Measurements from ENCODE around the gene TEAD4.

The TEAD4 gene

DNA sequence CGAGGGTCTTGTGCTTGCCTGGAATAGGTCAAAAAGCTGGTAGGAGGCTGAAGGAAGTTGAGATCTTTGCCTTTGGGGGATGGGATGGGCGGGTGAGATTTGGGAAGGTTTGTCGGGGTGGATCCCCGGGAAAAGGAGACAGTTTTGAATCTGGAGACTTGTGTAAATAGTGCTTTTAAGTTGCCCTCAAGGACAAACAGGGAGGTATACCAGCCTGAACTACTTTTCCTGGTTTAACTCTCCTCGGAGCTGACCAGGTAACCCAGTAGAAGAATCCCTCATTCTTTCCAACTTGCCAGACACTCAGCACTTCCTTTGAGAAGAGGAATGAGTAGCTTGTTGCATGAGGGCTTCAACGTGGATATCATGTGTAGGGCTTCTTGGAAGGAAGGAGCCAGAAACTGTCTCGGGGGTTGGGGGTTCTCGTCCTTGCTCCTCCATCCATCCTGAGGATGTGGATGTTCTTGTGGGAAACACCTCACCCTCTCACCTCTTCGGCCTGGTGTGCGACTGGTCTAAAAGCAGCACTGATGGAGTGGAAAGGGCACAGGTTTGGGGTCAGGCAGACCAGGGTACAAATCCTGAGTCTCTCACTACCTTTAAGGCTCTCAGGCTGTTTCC is 1.9 kb downstream of the TEAD4 start:
- DNase-seq (ENCODE audit: low read depth): no peak

DNA sequence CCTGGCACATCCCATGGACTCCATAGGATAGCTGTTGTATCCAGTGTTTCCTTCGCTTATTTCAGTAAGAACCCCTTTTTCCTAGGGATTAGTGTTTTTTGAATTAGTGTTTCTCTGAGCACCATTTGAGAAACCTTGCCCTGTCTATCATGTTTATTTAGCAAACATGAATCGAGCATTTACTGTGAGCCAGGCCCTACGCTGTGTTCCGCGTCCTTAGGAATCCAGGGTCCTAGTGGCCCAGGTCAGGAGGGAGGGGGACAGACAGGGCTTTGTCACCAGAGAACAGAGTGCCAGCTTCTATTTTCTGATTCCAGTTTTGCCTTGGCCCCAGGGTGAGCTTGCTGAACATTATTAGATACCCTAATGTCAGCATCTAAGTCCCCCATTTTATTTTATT is 2.5 kb downstream of the TEAD4 start:
- DNase-seq (ENCODE audit: low read depth): no peak

- no peak for DNase-seq (ENCODE audit: low read depth)
Observed at GRCh38 chr12:2963154-2963759, 4.1 kb downstream of the TEAD4 start.

DNA sequence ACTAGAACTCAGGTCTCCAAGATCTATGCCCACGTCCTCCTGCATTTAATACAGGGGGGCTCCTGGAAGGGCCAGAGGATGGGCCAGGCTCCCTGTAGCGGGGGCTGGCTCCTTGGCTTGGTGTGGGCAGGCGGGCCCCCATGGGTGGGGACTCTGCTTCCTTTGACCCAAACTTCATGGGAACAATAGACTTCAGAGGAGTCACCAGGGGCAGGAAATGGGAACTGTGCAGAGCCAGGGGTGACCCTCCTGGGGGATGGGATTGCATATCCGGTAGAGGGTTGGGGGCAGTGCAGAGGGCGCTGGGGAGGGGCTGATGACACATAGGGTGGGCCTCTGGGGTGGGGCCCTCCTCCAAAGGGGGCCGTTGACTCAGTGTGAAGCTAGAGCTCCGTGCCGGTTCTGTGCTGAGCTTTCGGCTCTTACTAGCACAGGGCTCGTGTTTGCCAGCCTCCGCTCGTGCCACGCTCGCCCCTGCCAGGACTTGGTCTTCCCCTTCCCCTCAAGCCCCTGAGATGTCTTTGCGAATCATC is 4.6 kb downstream of the TEAD4 start:
- no peak for DNase-seq (ENCODE audit: low read depth)

GRCh38 chr12:2967651-2968050 is 8.5 kb downstream of the TEAD4 start:
- DNase-seq (ENCODE audit: low read depth): no peak

DNA sequence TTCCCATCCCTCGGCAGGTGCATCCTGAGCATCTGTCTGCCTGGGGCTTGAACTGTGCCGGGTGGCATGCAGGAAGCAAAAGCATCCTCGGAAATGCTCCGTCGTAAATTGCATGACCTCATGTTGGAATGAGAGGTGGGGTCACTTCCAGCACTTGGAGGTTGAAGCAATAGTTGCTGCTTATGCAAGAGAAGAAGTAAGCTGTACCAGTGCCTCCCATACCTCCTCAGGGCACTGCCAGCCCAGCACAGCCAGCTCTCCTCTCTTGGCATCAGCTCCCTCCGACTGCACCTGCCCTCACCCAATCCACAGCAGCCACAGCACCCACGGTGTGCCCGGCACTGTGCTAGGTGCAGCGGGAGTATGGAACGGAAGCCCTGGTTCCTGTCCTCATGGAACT is 11.5 kb downstream of the TEAD4 start:
- no peak for DNase-seq (ENCODE audit: low read depth)

GRCh38 chr12:2973566-2973965 is 14.4 kb downstream of the TEAD4 start:
- no peak for DNase-seq (ENCODE audit: low read depth)

GRCh38 chr12:2974560-2974971 is 15.4 kb downstream of the TEAD4 start:
- DNase-seq (ENCODE audit: low read depth): no peak

GRCh38 chr12:2976581-2976996 is 17.4 kb downstream of the TEAD4 start:
- no peak for DNase-seq (ENCODE audit: low read depth)

GRCh38 chr12:2977776-2978175 is 18.6 kb downstream of the TEAD4 start:
- DNase-seq (ENCODE audit: low read depth): no peak

DNA sequence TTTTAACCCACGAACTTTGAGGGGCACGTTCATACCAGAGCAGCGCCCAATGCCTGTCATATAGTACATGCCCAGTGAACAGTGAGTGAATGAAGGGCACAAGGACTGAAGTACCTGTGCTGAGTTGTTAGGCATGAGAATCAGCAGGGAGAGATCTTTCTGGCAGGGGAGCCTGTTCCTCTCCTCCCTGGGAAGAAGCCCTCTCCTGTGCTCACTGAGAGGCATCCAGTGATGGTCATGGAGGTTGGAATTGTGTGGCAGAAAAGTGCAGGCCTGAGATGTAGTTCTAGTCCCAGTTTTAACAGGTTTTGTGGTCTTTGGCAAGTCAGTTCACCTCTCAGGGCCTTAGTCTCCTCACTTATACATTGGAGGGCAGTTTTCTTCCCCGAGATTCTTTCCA is 20.6 kb downstream of the TEAD4 start:
- no peak for DNase-seq (ENCODE audit: low read depth)

- no peak for DNase-seq (ENCODE audit: low read depth)
Observed at GRCh38 chr12:2980630-2981029, 21.4 kb downstream of the TEAD4 start.

DNA sequence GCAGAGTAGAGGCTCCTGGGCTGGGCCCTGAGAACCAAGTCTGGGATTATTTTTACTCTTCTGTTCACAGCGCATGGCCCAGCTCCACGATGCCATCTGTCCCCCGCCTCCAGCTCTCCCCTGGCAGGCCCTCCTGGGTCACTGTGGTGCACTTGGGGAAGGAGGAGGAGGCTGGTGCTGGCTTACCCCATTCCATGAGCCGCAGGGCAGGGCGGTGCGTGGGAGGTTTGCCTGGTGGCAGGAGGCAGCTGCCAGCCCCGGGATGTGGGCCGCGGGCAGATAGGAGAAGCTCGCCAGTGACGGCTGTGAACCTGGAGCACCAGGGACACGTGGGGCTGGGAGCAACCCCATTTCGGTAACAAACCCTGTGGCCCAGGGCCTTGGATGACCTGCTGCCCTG is 23.2 kb downstream of the TEAD4 start:
- DNase-seq (ENCODE audit: low read depth): no peak

DNA sequence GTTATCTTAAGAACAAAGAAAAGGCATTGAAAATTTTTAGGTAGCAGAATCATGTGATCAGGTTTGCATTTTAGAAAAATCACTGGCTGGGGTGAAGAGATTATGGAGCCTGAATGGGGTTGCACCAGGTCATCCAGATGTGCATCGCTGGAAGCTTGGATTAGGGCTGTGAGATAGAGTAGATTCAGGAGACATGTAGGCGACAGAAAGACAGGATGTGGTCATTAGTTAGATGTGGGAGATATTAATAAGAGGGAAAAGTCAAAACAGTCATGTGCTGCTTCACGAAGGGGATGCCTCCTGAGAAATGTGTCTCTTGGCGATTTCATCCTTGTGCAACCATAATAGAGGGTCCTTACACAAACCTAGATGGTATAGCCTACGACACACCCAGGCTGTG is 25.1 kb downstream of the TEAD4 start:
- DNase-seq (ENCODE audit: low read depth): no peak

DNA sequence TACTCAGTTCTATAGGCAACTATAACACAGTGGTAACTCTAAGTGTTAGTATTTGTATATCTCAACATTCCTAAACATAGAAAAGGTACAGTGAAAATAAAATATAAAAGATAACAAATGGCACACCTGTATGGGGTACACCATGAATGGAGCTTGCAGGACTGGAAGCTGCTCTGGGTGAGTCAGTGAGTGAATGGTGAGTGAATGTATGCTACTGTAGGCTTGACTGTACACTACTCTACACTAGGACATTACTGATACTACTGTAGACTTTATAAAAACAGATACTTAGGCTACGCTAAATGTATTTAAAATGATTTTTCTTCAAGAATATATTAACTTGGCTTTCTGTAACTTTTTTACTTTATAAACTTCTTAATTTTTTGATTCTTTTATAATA is 25.5 kb downstream of the TEAD4 start:
- DNase-seq (ENCODE audit: low read depth): no peak

DNA sequence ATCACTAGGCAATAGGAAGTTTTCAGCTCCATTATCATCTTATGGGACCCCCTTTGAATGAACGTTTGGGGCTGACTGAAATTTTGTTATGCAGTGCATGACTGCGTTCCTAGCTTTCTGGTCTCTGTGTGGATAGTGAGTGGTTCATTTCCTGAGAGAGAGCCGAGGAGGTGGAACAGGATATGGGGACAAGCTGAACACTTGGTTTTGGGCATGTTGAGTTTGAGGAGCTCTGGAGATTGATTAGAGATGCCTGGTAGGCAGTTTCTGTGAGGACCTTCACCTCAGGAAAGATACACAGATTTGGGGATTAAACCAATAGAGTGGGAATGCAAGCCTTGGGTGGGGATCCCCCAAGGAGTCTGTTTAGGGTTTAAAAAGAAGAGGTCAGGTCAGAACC is 27.7 kb downstream of the TEAD4 start:
- DNase-seq (ENCODE audit: low read depth): no peak

GRCh38 chr12:2988494-2988893 is 29.3 kb downstream of the TEAD4 start:
- no peak for DNase-seq (ENCODE audit: low read depth)

GRCh38 chr12:2992724-2993123 is 33.5 kb downstream of the TEAD4 start:
- no peak for DNase-seq (ENCODE audit: low read depth)

DNA sequence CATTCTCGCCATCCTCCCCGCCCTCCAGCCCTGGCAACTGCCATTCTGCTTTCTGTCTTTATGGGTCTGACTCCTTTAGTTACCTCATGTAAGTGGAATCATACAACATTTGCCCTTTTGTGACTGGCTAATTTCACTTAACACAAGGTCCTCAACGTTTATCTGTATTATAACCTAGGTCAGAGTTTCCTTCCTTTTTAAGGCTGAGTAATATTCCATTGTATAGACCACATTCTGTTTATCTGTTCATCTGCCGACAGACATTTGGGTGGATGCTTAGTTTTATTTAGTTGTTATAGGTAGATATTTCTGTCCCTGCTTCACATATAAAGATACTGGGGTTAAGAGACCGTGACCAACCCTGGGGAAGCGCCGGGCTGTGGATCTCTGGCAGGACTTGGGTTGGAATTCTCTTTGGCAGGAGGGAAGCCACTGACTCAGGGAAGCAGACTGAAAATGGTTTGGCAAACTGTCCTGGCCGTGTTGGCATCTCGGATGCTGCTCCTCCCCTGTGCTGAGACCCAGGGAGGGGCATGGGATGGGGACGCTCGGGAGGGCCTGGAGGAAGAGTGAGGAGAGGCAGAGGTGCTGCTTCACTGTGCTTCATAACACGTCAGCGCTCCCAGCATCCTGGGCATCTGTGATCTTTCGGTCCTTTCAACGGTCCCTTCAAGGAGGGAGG is 38.9 kb downstream of the TEAD4 start:
- DNase-seq (ENCODE audit: low read depth): no peak

GRCh38 chr12:2998789-2999264 is 39.6 kb downstream of the TEAD4 start:
- no peak for DNase-seq (ENCODE audit: low read depth)

GRCh38 chr12:2999265-2999841 is 40.2 kb downstream of the TEAD4 start:
- no peak for DNase-seq (ENCODE audit: low read depth)

- no peak for DNase-seq (ENCODE audit: low read depth)
Observed at GRCh38 chr12:3000548-3001275, 41.5 kb downstream of the TEAD4 start.

All from activated gamma-delta T cell treated with anti-CD3 and anti-CD28 coated beads, Interleukin-2, amount 50 U/mL, for 16 hours (primary cell).